Jurkat, Clone E6-1 (cell line): ENCODE measurements around the gene TUBB1.

Experiments
- DNase-seq: peaks from one replicate; pipeline ENCODE4 v3.0.0-alpha.2; 2011; ENCODE audit warnings: low read depth, low spot score
- H3K4me3 ChIP-seq: 2 replicates; pipeline ENCODE4 v1.5.1; 2011; ENCODE audit warnings: mild to moderate bottlenecking, low read length, control low read depth, moderate library complexity

The TUBB1 gene

GRCh38 chr20:59063358-59064213 lies 44.4 kb downstream of the TUBB1 start:
- no peak overlapping the region for H3K4me3 ChIP-seq
- DNase-seq: no peak

- H3K4me3 ChIP-seq: no peak overlapping the region
- DNase-seq: no peak
Measured at GRCh38 chr20:59064214-59064722, 45.0 kb downstream of the TUBB1 start.

DNA sequence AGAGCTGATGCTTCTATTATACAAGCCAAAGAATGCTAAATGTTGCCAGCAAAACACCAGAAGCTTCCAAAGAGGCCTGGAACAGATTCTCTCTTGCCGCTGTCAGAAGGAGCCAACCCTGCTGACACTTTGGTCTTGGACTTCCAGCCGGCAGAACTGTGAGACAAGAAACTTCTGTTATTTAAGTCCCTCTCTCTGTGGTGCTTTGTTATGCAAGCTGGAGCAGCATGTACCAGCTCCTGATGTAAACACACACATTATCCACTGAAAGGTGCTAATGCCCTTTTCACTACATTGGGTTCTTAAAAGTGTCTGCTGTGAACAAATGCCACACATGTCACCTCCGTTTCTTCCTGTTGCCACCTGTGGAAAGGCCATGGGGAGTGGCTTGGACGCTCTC lies 49.3 kb downstream of the TUBB1 start:
- no peak for DNase-seq
- H3K4me3 ChIP-seq: no peak overlapping the region

GRCh38 chr20:59069026-59069425 lies 49.8 kb downstream of the TUBB1 start:
- DNase-seq: no peak
- no peak overlapping the region for H3K4me3 ChIP-seq

DNA sequence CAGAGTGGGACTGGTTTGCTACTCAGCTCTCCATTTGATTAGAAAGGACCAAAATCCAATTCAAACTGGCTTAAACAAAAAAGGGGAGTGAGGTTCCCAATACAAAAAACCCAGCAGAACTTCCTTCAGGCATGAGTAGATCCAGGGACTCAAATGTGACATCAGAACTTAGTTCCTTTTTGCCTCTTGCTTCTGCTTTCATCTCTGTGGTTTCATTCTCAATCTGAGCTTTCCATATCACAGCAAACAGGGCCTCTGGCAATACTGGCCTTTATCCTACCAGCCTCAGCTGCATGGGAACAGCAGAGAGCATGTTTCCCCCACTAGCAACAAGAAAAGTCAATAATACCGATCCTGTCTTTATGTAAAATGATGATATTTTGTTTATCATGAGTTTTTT lies 52.0 kb downstream of the TUBB1 start:
- no peak overlapping the region for H3K4me3 ChIP-seq
- no peak for DNase-seq

DNA sequence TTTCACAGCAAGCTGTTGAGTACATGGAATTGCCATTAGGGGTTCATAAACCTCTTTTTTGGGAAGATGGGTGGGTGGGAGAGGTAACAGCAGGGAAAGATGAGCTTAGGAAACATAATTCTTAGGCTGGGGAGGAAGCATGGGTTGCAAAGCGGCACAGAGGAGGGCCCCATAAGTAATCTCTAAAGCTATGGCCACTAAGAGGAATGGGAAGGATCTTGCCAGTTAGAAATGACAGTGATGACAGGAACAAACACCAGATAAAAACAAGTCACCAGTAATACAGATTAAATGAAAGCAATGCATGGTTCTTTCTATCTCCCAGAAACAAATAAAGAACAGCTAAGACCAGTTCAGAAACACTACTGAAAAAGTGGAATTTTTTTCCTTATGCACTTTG lies 54.4 kb downstream of the TUBB1 start:
- DNase-seq: no peak
- H3K4me3 ChIP-seq: no peak overlapping the region

- no peak overlapping the region for H3K4me3 ChIP-seq
- DNase-seq: no peak
Measured at GRCh38 chr20:59074456-59074855, 55.2 kb downstream of the TUBB1 start.

DNA sequence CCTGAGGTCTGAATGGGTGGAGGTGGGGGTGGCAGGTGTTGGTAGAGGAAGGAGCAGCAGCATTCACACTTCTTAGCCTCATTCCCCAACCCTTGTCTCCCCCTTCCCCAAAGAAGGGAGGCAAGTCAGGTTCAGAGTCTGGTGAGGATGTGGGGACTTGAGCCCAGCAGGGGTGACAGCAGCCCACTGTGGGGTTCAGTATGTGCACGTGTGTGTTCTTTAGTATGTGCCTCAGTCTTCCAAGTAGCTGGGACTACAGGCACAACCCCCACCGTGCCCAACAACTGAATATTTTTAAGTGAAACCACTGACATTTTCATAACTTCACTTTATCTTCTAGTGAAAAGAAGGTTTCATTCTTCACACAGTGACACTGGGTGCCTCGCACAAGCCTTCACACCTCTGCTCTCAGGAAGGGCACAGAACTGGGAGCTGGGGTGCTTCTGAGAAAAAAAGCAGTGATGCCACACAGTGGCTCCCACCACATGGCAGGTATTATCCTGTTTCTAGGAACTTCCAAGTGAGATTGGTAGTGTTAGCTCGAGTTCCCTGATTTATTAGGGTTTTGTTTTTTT lies 56.8 kb downstream of the TUBB1 start:
- H3K4me3 ChIP-seq: no peak overlapping the region
- no peak for DNase-seq
